ENCODE measurements around the gene DENND6B.

Gene DENND6B

GRCh38 chr22:50289151-50289941 is 37.5 kb downstream of the DENND6B start:
- Histone ChIP-seq H3K4me1 (ENCODE audit: low read length) (peaks cover 27% of the 10 kb centered on the region), H3K9me3 (ENCODE audit: insufficient read depth, low read length) (no peaks in the 10 kb centered on the region), H3K9ac (ENCODE audit: low read length) (no peak overlapping the region), H4K20me1 (ENCODE audit: insufficient read depth, low read length) (peaks cover 36% of the 10 kb centered on the region), H3K36me3 (replicated peaks; ENCODE audit: low read depth, low read length) (no peaks in the 10 kb centered on the region), H3K27ac (ENCODE audit: low read length) (no peak overlapping the region), H2AFZ (ENCODE audit: low read depth, low read length) (no peak overlapping the region), H3K79me2 (ENCODE audit: low read length) (peaks cover 29% of the 10 kb centered on the region), H3K4me3 (ENCODE audit: low read length) (no peak overlapping the region), H3K4me2 (ENCODE audit: low read length) (no peak overlapping the region), H3K27me3 (ENCODE audit: low read depth, low read length) (no peaks in the 10 kb centered on the region)
- TF ChIP-seq EZH2phosphoT487 (IDR thresholded peaks at IDR 0.05; ENCODE audit: low read depth) (no peak), CTCF (IDR thresholded peaks at IDR 0.05; ENCODE audit: low read depth, low read length) (no peak)

- Histone ChIP-seq H3K4me2 (ENCODE audit: low read length) (no peak overlapping the region), H4K20me1 (ENCODE audit: insufficient read depth, low read length) (peaks cover 21% of the 10 kb centered on the region), H3K9me3 (ENCODE audit: insufficient read depth, low read length) (no peaks in the 10 kb centered on the region), H3K4me1 (ENCODE audit: low read length) (peaks cover 11% of the 10 kb centered on the region), H3K9ac (ENCODE audit: low read length) (no peak overlapping the region), H3K4me3 (ENCODE audit: low read length) (no peak overlapping the region), H3K79me2 (ENCODE audit: low read length) (peaks cover 13% of the 10 kb centered on the region; the same call in 1 of the 2 replicates), H3K27me3 (ENCODE audit: low read depth, low read length) (no peaks in the 10 kb centered on the region), H3K36me3 (replicated peaks; ENCODE audit: low read depth, low read length) (no peaks in the 10 kb centered on the region), H3K27ac (ENCODE audit: low read length) (no peak overlapping the region), H2AFZ (ENCODE audit: low read depth, low read length) (no peak overlapping the region)
- TF ChIP-seq CTCF (IDR thresholded peaks at IDR 0.05; ENCODE audit: low read depth, low read length) (no peak), EZH2phosphoT487 (IDR thresholded peaks at IDR 0.05; ENCODE audit: low read depth) (no peak)
Measured at GRCh38 chr22:50287731-50288130, 39.1 kb downstream of the DENND6B start.

GRCh38 chr22:50286701-50287318 is 40.0 kb downstream of the DENND6B start:
- Histone ChIP-seq H2AFZ (ENCODE audit: low read depth, low read length) (no peak overlapping the region), H3K4me1 (ENCODE audit: low read length) (peaks cover 2% of the 10 kb centered on the region; the same call in 1 of the 2 replicates), H3K27ac (ENCODE audit: low read length) (no peak overlapping the region), H3K36me3 (replicated peaks; ENCODE audit: low read depth, low read length) (no peaks in the 10 kb centered on the region), H3K9me3 (ENCODE audit: insufficient read depth, low read length) (no peaks in the 10 kb centered on the region), H3K27me3 (ENCODE audit: low read depth, low read length) (no peaks in the 10 kb centered on the region), H3K4me2 (ENCODE audit: low read length) (no peak overlapping the region), H3K4me3 (ENCODE audit: low read length) (no peak overlapping the region), H4K20me1 (ENCODE audit: insufficient read depth, low read length) (peaks cover 13% of the 10 kb centered on the region), H3K79me2 (ENCODE audit: low read length) (peaks cover 7% of the 10 kb centered on the region; the same call in 1 of the 2 replicates), H3K9ac (ENCODE audit: low read length) (no peak overlapping the region)
- no peak for TF ChIP-seq EZH2phosphoT487 (IDR thresholded peaks at IDR 0.05; ENCODE audit: low read depth)
- TF ChIP-seq CTCF (IDR thresholded peaks at IDR 0.05; ENCODE audit: low read depth, low read length): no peak

- Histone ChIP-seq H3K27ac (ENCODE audit: low read length) (no peak overlapping the region), H3K79me2 (ENCODE audit: low read length) (peaks cover 2% of the 10 kb centered on the region; the same call in 1 of the 2 replicates), H3K4me3 (ENCODE audit: low read length) (no peak overlapping the region), H3K4me2 (ENCODE audit: low read length) (no peak overlapping the region), H2AFZ (ENCODE audit: low read depth, low read length) (no peak overlapping the region), H3K36me3 (replicated peaks; ENCODE audit: low read depth, low read length) (peaks cover under 1% of the 10 kb centered on the region), H4K20me1 (ENCODE audit: insufficient read depth, low read length) (peaks cover 8% of the 10 kb centered on the region), H3K9me3 (ENCODE audit: insufficient read depth, low read length) (no peaks in the 10 kb centered on the region), H3K27me3 (ENCODE audit: low read depth, low read length) (no peaks in the 10 kb centered on the region), H3K9ac (ENCODE audit: low read length) (no peak overlapping the region), H3K4me1 (ENCODE audit: low read length) (no peaks in the 10 kb centered on the region)
- no peak for TF ChIP-seq EZH2phosphoT487 (IDR thresholded peaks at IDR 0.05; ENCODE audit: low read depth)
- no peak for TF ChIP-seq CTCF (IDR thresholded peaks at IDR 0.05; ENCODE audit: low read depth, low read length)
Measured at GRCh38 chr22:50286275-50286674, 40.5 kb downstream of the DENND6B start.
